ENCODE measurements around the gene ZNF662.

ZNF662 gene

GRCh38 chr3:42887084-42887483 lies 18.9 kb upstream of the ZNF662 start:
- ATAC-seq: no peak

- no peak for ATAC-seq
Observed at GRCh38 chr3:42891042-42891441, 14.9 kb upstream of the ZNF662 start.

DNA sequence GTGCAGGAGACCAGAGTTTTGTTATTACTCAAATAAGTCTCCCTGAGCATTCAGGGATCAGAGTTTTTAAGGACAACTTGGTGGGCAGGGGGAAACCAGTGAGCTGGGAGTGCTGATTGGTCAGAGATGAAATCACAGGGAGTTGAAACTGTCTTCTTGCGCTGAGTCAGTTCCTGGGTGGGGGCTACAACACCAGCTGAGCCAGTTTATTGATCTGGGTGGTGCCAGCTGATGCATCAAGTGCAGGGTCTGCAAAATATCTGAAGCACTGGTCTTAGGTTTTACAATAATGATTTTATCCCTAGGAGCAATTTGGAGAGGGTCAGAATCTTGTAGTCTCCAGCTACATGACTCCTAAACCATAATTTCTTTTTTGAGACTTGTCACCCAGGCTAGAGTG lies 13.8 kb upstream of the ZNF662 start:
- no peak for ATAC-seq

DNA sequence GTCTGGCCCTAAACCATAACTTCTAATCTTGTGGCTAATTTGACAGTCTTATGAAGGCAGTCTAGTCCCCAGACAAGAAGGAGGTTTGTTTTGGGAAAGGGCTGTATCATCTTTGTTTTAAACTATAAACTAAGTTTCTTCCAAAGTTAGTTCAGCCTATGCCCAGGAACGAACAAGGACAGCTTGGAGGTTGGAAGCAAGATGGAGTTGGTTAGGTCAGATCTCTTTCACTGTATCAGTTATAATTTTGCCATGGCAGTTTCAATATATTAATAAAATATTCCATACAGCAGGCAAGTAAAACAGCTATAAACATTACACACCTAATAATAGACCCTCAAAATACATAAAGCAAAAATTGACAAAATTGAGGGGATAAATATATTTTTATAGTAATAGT lies 13.1 kb upstream of the ZNF662 start:
- no peak for ATAC-seq

DNA sequence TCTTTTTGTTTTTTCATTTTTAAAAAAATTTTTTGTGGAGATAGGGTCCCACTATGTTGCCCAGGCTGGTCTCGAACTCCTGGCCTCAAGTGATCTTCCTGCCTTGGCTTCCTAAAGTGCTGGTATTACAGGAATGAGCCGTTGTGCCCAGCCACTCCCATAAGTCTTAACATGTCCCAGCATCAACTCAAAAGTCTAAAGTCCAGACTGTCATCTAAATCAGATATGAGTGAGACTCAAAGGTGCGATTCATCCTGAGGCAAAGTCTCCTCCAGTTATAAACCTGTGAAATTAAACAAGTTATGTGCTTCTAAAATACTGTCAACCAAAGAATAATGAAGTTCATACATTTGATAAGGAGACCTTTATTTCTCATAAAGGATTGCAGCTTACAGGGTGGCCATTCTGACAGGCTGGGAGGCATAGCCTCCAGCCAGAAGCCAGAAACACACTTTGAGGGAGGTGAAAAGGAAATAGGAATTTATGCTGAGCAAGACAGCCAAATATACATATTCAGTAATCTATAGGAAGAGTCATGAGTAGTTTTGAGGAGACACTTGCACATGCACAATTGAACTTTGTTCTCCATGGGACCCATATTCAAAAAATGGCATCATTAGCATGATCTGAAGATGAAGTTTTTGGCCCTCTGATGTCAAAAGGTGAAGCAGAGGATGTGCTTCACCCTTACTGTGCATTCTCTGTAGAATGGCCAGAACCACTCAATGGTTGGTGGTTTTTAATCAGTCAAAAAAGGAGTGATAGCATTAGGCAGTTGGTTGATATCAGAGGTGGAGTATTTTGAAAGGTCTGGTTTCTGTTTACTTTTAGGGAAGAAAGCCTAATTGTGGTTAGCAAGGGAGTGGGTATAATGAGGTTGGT lies 11.0 kb upstream of the ZNF662 start:
- ATAC-seq: no peak

GRCh38 chr3:42895580-42895868 lies 10.4 kb upstream of the ZNF662 start:
- no peak for ATAC-seq

DNA sequence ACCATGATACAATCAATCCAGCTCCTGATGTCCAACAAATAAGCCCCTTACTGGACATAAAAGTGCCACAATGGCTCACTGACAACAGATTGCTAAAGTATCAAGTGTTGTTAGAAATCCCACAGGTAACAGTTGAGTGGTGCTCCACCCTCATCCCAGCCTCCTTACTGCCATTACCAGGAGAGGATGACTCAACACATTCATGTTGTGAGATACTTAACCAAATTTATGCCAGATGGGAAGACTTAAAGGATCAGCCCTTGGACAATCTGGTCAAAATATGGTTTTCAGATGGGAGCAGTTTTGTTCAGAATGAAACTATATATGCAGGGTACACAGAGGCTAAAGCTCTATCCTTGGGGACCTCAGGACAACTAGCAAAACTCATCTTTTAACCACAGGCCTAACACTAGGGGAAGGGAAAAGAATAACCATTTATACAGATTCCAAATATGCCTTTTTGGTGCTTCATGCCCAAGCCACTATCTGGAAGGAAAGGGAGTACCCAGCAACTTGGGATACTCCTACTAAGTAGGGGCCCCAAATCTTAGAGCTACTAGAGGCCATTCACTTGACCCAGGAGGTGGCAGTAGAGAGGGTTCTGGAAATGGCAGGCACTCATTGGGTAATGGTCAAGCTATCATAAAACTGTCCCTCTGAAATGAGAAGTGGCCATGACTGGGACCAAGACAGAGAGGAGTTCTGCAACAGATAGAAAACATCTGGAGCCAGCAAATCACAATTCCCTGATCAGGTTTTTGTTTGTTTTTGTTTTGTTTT lies 6.9 kb upstream of the ZNF662 start:
- ATAC-seq: no peak

DNA sequence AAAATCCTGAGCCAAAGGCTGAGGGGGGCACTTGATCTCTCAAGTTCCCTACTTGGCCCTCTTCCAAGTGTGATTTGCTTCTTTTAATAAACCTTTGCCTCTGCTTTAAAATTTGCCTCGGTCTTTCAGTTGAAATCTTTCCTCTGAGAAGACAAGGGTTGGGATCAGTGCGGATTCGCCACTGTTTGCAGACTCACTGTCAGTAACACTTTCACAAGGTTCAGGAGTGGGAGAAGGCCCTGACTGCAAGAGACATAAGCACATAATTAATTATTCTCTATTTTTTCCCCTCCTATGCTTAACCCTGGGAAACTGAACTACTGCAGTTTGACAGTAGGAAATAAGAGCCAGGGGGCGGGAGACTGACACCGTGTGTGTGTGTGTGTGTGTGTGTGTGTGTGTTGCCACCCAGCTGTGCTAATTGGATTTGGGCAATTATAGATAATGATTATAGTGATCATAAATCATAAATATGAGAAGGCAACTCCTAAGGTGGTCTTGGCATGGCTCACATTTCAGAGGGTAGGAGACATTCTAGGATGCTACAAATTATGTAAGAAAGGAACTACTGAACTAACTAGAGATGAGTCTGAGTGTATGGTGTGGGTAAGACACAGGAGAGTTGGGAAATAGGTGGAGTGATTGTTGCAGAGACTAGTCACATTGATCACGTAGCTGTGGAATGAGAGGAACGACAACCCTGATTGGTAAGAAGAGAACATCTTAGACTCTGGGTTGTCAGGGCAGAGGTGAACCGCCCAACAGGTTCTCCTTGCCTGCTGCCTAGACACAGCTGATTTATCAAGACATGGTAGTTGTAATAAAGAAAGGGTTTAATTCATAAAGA lies 5.5 kb upstream of the ZNF662 start:
- peak in 1 of 2 donors; percentile 13 for ATAC-seq

- ATAC-seq: peak in 1 of 2 donors; percentile 20
Observed at GRCh38 chr3:42901073-42901415, 4.9 kb upstream of the ZNF662 start.

DNA sequence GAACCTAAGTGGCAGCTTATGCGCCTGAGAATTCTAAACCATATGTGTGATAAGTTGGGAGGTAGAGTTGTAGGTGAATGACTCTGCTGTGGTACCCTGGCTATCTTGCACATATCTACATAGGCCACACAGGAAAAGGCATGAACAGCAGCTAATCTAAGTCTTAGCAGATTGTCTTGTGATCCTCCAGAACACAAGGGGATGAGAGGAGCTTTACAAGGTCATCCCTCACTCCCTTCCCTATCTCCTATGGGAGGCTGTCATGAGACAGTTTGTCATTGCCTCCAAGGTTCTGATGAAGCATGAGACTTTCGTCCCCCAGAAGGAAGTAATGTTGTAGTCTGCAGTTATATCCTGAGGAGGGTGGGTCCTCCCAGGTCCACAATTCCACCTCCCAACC lies 3.7 kb upstream of the ZNF662 start:
- ATAC-seq: no peak

DNA sequence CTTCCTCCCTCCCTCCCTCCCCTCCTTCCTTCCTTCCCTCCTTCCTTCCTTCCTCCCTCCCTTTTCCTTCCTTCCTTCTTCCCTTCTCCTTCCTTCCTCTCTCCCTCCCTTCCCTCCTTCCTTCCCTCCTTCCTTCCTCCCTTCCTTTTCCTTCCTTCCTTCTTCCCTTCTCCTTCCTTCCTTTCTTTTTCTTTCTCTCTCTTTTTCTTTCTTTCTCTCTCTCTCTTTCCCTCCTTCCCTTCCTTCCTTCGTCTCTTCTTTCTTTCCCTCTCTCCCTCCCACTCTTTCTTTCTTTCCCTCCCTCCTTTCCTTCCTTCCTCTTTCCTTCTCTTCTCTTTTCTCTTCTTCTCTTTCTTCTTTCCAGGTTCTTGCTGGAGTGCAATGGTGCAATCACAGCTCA lies 1.9 kb upstream of the ZNF662 start:
- no peak for ATAC-seq

- peak in 1 of 2 donors; percentile 36 for ATAC-seq
Observed at GRCh38 chr3:42905740-42906069, 237 bp upstream of the ZNF662 start.

DNA sequence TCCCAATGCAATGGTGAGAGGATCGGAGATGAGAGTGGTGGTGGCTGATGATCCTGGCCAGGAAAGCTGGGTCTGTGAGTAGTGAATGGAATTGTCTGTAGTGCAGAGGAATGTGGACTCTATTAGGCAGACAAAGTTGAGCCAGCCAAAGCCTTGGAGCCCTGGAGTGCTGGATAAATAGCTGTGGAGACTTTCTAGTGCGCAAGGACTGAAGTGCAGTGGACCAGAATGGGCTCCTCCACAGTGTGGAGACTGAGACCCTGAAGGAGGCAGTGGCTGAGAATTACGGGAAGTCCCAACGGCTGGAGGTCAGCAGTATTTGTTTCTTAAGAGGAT lies 874 bp downstream of the ZNF662 start:
- no peak for ATAC-seq

- no peak for ATAC-seq
Observed at GRCh38 chr3:42908675-42909074, 2.7 kb downstream of the ZNF662 start.

DNA sequence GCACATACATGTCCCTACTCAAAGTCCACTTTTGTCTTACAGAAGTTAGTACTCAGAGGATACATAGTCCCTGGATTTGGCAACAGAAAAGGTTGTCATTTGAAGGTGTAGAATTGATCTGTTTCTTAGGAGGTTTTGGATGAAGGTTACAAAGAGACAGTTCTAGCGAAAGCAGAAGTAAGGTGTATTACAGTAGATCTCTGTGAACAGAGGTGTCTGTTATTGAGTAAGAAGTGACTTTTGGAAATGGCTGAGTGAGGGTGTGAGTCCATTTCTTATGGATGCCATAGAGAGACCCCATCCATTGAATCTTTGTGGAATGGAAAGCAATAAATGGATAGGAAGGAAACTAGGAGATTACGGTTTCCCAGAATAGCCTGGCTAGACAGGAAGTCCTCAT lies 5.6 kb downstream of the ZNF662 start:
- ATAC-seq: no peak

GRCh38 chr3:42914771-42915515 lies 9.0 kb downstream of the ZNF662 start:
- ATAC-seq: no peak

- ATAC-seq: no peak
Observed at GRCh38 chr3:42923606-42924005, 17.7 kb downstream of the ZNF662 start.

DNA sequence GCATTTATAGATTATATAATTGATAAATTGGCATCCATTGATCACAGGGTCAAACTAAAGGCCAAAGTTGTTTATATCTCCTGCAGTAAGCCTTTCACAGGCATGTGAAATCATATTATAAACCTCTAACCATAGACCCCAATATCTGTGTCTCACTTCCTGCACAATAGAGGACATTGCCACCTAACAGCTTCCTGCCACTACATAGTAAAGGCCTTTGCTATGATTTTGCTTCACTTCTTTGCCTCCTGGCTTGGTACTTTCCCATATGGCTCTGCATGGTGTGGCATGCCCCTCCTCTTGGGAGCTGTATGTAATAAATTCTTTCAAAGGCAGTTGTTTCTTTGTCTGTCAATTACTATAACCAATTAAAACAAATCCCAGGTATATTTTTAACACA lies 20.4 kb downstream of the ZNF662 start:
- no peak for ATAC-seq

DNA sequence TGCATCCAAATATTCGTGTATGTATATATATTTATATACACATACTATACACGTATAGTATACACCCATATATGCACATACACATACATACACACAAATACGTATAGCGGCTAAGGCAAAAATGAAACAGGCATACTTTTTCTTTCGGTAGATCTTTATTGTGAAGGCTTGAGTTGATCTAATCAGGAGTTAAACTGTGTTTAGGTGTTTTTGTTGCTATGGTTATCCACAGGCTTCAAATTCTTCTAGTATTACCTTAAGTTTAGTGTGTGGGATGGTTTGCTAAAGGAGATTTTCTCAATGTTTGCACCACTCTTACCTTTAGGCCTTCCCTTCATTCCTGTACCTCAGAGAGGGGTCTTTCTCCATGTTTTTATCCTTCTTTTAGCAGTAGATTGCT lies 28.2 kb downstream of the ZNF662 start:
- ATAC-seq: no peak

- no peak for ATAC-seq
Observed at GRCh38 chr3:42934910-42935309, 29.0 kb downstream of the ZNF662 start.

- no peak for ATAC-seq
Observed at GRCh38 chr3:42935472-42935871, 29.5 kb downstream of the ZNF662 start.

DNA sequence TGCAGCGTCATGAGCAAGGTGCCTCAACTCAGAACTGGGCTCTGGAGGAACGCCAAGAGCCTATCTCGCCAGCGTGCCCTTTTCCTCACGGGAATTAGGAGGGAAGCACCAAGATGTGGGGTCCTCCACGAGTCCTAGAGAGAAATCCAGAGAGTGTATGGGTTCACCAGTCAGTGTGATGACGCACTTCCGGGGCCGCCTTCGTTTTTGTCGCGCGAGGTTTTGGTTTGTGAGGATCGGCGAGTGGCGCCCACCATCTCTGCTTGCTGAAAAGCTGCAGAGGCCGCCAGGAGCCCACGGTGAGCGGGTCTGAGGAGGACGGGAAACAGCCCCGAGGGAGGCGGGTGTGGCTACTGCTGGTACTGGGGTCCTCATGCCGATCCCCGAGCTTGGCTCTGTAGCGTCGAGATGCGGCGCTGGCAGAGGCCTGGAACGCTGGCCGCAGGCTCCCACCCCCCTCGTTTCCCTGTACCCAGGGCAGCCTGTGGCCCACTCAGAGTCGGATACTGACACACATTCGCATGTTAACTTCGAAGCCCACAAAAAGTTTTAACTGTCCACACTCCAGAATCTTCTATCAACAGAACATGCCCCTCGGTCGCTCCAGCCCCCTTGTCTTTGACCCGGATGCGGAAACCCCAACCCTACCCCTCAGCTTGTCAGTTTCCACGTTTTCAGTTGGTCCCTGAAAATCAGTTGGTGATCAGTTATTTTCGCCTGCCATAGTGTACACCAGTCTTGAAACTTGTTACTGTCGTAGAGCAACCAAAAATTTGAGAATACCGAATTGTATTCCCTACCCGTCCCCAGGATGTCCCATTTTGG lies 30.4 kb downstream of the ZNF662 start:
- no peak for ATAC-seq

All from activated CD4-positive, CD25-positive, alpha-beta regulatory T cell treated with anti-CD3 and anti-CD28 coated beads, Interleukin-2, amount 50 U/mL, for 24 hours (primary cell).